CD8-positive, alpha-beta memory T cell (primary cell): Measurements from ENCODE around the gene RERE. TPM values are rescaled to one million over a fixed set of nuclear protein-coding genes. Genes with fewer than 3 reads are reported as not detected.

ENCODE experiments used
- CTCF ChIA-PET: fragments of 350-600 bp; sonication (Branson Sonifier 250); formaldehyde crosslinking; loops from one replicate; lab custom pipeline; 2021; ENCODE audit warnings: antibody characterized with exemption; lab: Charles Lee
- POLR2A ChIA-PET: fragments of 350-600 bp; sonication (Branson Sonifier 250); formaldehyde crosslinking; loops from one replicate; lab custom pipeline; 2021; ENCODE audit warnings: antibody characterized with exemption; lab: Charles Lee
- DNase-seq, 5 donors: peaks; one replicate each; pipeline versions ENCODE4 v3.0.0 to v3.0.0-alpha.2; 2020 to 2022; ENCODE audit warnings: mixed read lengths in 1 of 5
- H3K27ac ChIP-seq: one replicate; pipeline ENCODE4 v1.7.0; 2013; ENCODE audit warnings: low read depth, mild to moderate bottlenecking, low read length, moderate library complexity
- H3K27me3 ChIP-seq: 2 replicates; pipeline ENCODE4 v1.7.0; 2013; ENCODE audit warnings: low read length, mild to moderate bottlenecking; ENCODE audit not compliant: insufficient read depth, poor library complexity, severe bottlenecking
- H3K36me3 ChIP-seq: 2 replicates; pipeline ENCODE4 v1.7.0; 2013; ENCODE audit warnings: mild to moderate bottlenecking, low read length, moderate library complexity; ENCODE audit not compliant: insufficient read depth
- H3K4me1 ChIP-seq: 2 replicates; pipeline ENCODE4 v1.7.0; 2013; ENCODE audit warnings: mild to moderate bottlenecking, low read length, moderate library complexity; ENCODE audit not compliant: insufficient read depth
- H3K4me3 ChIP-seq: 2 replicates; pipeline ENCODE4 v1.7.0; 2013; ENCODE audit warnings: mild to moderate bottlenecking, low read length
- H3K9me3 ChIP-seq: 2 replicates; pipeline ENCODE4 v1.7.0; 2013; ENCODE audit warnings: mild to moderate bottlenecking, low read length
- H3K27ac Mint-ChIP-seq, 8 donors: one replicate each; pipeline ENCODE4 v1.8.0; 2020 to 2021; ENCODE audit warnings: mixed read lengths in 8 of 8, mild to moderate bottlenecking in 6 of 8, inconsistent platforms in 3 of 8, moderate library complexity in 3 of 8
- H3K27me3 Mint-ChIP-seq, 2 donors: one replicate each; pipeline ENCODE4 v1.8.0; 2020 to 2021; ENCODE audit warnings: mixed read lengths in 2 of 2, mild to moderate bottlenecking in 1 of 2, moderate library complexity in 1 of 2
- H3K36me3 Mint-ChIP-seq, 3 donors: one replicate each; pipeline ENCODE4 v1.8.0; 2020 to 2021; ENCODE audit warnings: mixed read lengths in 3 of 3, inconsistent platforms in 1 of 3, mild to moderate bottlenecking in 1 of 3
- H3K4me1 Mint-ChIP-seq, 3 donors: one replicate each; pipeline ENCODE4 v1.8.0; 2020 to 2021; ENCODE audit warnings: mixed read lengths in 3 of 3, inconsistent platforms in 1 of 3, mild to moderate bottlenecking in 1 of 3
- H3K4me3 Mint-ChIP-seq, 7 donors: one replicate each; pipeline ENCODE4 v1.8.0; 2020 to 2021; ENCODE audit warnings: mixed read lengths in 7 of 7, mild to moderate bottlenecking in 6 of 7, moderate library complexity in 4 of 7, inconsistent platforms in 2 of 7
- H3K9me3 Mint-ChIP-seq, 5 donors: one replicate each; pipeline ENCODE4 v1.8.0; 2020 to 2022; ENCODE audit warnings: mixed read lengths in 5 of 5, mild to moderate bottlenecking in 3 of 5, moderate library complexity in 2 of 5, inconsistent platforms in 1 of 5
- polyA plus RNA-seq: library from polyadenylated mRNA; unstranded; fragments of 300-500 nt; fragmentation: Illumina TruSeq; gene quantifications from one replicate; pipeline ENCODE4 v1.2.3, GENCODE V29; 2021
- total RNA-seq, 2 experiments: library from RNA; stranded (reverse); gene quantifications; one replicate each; pipeline ENCODE4 v1.2.3, GENCODE V29; 2021

The RERE gene
- total and polyA plus RNA-seq, 3 experiments from 2014 or later: 10.9 to 39.2 (median 37.9) TPM

DNA sequence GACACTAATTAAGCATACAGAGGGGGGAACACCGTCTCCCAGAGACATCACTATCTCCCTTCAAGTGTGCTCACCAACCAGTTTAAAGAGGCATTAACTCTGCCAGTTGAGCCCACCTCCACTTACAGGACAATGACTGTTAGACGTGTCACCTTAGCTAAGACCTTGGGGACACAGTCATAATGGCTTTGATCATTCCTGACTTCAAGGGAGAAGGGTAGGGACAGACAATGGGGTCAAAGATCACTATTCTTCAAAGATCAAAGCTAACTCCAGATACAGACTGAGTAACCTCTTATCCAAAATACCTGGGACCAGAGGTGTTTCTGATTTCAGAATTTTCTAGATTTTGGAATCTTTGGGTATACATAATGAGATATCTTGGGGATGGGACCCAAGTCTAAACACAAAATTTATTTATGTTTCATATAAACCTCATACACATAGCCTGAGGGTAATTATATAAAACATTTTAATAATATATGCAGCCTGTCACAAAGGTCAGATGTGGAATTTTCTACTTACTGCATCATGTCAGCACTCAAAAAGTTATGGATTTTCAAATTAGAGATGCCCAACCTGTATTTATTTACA, 253.4 kb downstream of the RERE start:
- Mint-ChIP-seq H3K4me3 (no peak overlapping the region), H3K27ac (peak overlapping the region in 1 of 8 donors; percentile 0), H3K36me3 (no peaks in the 10 kb centered on the region), H3K4me1 (peaks cover 2 to 6% (median 4%) of the 10 kb centered on the region in 3 donors), H3K27me3 (no peaks in the 10 kb centered on the region), H3K9me3 (no peaks in the 10 kb centered on the region)
- ChIA-PET POLR2A (no interaction called here), CTCF (interaction anchor here (3.6 to 6.7 kb wide), 2 partner anchors 164 to 285 kb away, joined by 68 read pairs; no protein-coding TSS in a partner anchor)
- no peak overlapping the region for H3K4me3 ChIP-seq
- no peak for DNase-seq
- H3K27ac ChIP-seq: no peak overlapping the region
- H3K36me3 ChIP-seq: no peaks in the 10 kb centered on the region
- H3K27me3 ChIP-seq: no peaks in the 10 kb centered on the region
- no peaks in the 10 kb centered on the region for H3K4me1 ChIP-seq
- no peaks in the 10 kb centered on the region for H3K9me3 ChIP-seq

DNA sequence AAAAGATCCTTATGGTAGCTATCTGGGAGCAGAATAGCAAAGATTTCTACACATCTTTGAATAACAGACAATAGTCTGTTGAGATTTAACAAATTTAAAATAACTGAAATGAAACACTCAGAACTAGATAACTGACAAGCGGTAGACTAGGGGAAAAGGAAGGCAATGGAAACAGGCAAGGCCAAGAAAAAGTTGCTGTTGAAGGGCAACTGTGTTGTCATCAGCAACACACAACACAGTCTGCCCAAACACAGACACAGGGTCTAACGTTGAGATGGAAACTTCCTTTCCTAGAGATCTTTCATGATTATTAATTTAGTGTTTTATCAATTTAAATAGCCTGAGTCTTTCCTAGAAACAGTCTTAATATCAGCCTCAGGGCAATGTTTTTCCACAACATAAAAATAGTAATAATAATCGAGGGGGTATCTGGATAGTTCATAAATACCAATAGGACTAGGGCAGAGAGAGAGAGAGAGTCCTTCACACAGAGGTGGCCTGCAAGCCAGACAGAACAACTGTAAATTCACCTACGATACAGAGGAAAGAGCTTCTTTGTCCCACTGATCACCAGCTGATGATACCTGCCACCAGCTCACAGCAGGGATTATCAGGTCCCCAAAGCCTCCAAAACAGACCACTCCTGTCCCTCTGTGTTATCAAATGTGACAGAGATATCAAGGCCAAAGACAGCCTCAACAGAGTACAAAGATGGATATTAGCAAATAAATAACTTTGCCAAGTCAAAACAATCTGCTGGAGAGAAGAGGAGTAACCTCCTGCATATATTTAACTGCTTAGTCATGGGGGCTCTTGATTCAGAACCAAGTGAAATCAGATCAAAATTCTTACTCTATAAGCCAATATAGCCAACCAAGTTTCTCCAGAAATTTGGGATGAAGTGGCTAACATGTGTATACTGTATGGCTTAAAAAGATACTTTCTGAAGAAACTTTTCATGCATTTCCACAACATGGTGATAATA, 254.3 kb downstream of the RERE start:
- no peaks in the 10 kb centered on the region for H3K27me3 ChIP-seq
- Mint-ChIP-seq H3K9me3 (no peaks in the 10 kb centered on the region), H3K27ac (peak overlapping the region in 4 of 8 donors; percentile 12 to 33 (median 28)), H3K4me3 (no peak overlapping the region), H3K4me1 (peaks cover 2 to 6% (median 4%) of the 10 kb centered on the region in 3 donors), H3K27me3 (no peaks in the 10 kb centered on the region), H3K36me3 (no peaks in the 10 kb centered on the region)
- H3K36me3 ChIP-seq: no peaks in the 10 kb centered on the region
- CTCF ChIA-PET: interaction anchor here (0.8 to 6.7 kb wide), 8 partner anchors 11 to 290 kb away, joined by 3 to 68 read pairs (median 4); no protein-coding TSS in a partner anchor
- no peaks in the 10 kb centered on the region for H3K9me3 ChIP-seq
- DNase-seq: no peak
- POLR2A ChIA-PET: no interaction called here
- H3K4me3 ChIP-seq: no peak overlapping the region
- H3K27ac ChIP-seq: no peak overlapping the region
- no peaks in the 10 kb centered on the region for H3K4me1 ChIP-seq

DNA sequence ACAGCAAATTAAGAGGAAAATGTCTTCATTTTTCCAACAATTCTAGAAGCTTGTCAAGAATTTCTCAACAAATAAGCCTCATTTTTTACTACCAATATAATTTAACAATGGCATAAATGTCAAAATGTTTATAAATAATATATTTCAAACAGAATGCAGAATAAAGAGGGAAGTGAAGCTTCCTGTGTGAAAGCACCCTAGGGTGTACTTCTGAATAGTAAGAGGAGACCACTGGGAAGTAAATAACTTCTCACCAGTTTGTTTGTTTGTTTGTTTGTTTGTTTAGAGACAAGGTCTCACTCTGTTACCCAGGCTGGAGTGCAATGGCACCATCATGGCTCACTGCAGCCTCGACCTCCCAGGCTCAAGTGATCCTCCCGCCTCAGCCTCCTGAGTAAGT, 255.2 kb downstream of the RERE start:
- H3K36me3 Mint-ChIP-seq: peaks cover 0 to under 1% (median 0%) of the 10 kb centered on the region in 3 donors
- H3K9me3 ChIP-seq: no peaks in the 10 kb centered on the region
- H3K27me3 ChIP-seq: no peaks in the 10 kb centered on the region
- ChIA-PET POLR2A (no interaction called here), CTCF (interaction anchor here (0.7 to 6.7 kb wide), 16 partner anchors 10 to 287 kb away, joined by 3 to 68 read pairs (median 4); no protein-coding TSS in a partner anchor)
- H3K36me3 ChIP-seq: no peaks in the 10 kb centered on the region
- no peaks in the 10 kb centered on the region for H3K4me1 ChIP-seq
- no peaks in the 10 kb centered on the region for H3K9me3 Mint-ChIP-seq
- H3K4me3 Mint-ChIP-seq: no peak overlapping the region
- peak overlapping the region in 1 of 8 donors; percentile 6 for H3K27ac Mint-ChIP-seq
- peaks cover 2 to 6% (median 4%) of the 10 kb centered on the region in 3 donors for H3K4me1 Mint-ChIP-seq
- DNase-seq: no peak
- no peak overlapping the region for H3K27ac ChIP-seq
- no peak overlapping the region for H3K4me3 ChIP-seq
- H3K27me3 Mint-ChIP-seq: no peaks in the 10 kb centered on the region

- POLR2A ChIA-PET: no interaction called here
- H3K4me3 Mint-ChIP-seq: no peak overlapping the region
- no peaks in the 10 kb centered on the region for H3K27me3 Mint-ChIP-seq
Measured at GRCh38 chr1:8560611-8561544, 256.6 kb downstream of the RERE start.

GRCh38 chr1:8560035-8560434, 257.4 kb downstream of the RERE start:
- Histone ChIP-seq H3K9me3 (no peaks in the 10 kb centered on the region), H3K27me3 (no peaks in the 10 kb centered on the region), H3K4me3 (no peak overlapping the region), H3K27ac (no peak overlapping the region), H3K36me3 (no peaks in the 10 kb centered on the region), H3K4me1 (no peaks in the 10 kb centered on the region)
- H3K36me3 Mint-ChIP-seq: peaks cover 0 to 10% (median 8%) of the 10 kb centered on the region in 3 donors
- no peaks in the 10 kb centered on the region for H3K9me3 Mint-ChIP-seq
- no peak overlapping the region for H3K4me3 Mint-ChIP-seq
- H3K4me1 Mint-ChIP-seq: peaks cover 2 to 7% (median 6%) of the 10 kb centered on the region in 3 donors
- DNase-seq: no peak
- H3K27me3 Mint-ChIP-seq: no peaks in the 10 kb centered on the region
- ChIA-PET POLR2A (no interaction called here), CTCF (interaction anchor here (1.4 to 6.7 kb wide), 8 partner anchors 10 to 302 kb away, joined by 4 to 68 read pairs (median 7); no protein-coding TSS in a partner anchor)
- H3K27ac Mint-ChIP-seq: no peak overlapping the region

More at GRCh38 chr1:8560611-8561544, 256.6 kb downstream of the RERE start:
- CTCF ChIA-PET: interaction anchor here (0.9 to 6.7 kb wide), 19 partner anchors 8 to 301 kb away, joined by 3 to 68 read pairs (median 5); no protein-coding TSS in a partner anchor
- Histone ChIP-seq H3K36me3 (no peaks in the 10 kb centered on the region), H3K4me3 (no peak overlapping the region), H3K27me3 (no peaks in the 10 kb centered on the region), H3K27ac (no peak overlapping the region), H3K9me3 (no peaks in the 10 kb centered on the region), H3K4me1 (no peaks in the 10 kb centered on the region)
- no peaks in the 10 kb centered on the region for H3K9me3 Mint-ChIP-seq
- peak in 4 of 5 donors; percentile 13 to 53 (median 38) for DNase-seq
- H3K27ac Mint-ChIP-seq: no peak overlapping the region
- peaks cover 2 to 6% (median 4%) of the 10 kb centered on the region in 3 donors for H3K4me1 Mint-ChIP-seq
- H3K36me3 Mint-ChIP-seq: peaks cover 0 to 4% (median 3%) of the 10 kb centered on the region in 3 donors

- no peaks in the 10 kb centered on the region for H3K27me3 ChIP-seq
- Mint-ChIP-seq H3K4me1 (peaks cover 8 to 16% (median 9%) of the 10 kb centered on the region in 3 donors), H3K27me3 (no peaks in the 10 kb centered on the region), H3K4me3 (no peak overlapping the region), H3K9me3 (no peaks in the 10 kb centered on the region), H3K27ac (no peak overlapping the region), H3K36me3 (peaks cover 0 to 17% (median 8%) of the 10 kb centered on the region in 3 donors)
- CTCF ChIA-PET: interaction anchor here (1.3 to 4.3 kb wide), 2 partner anchors 171 to 294 kb away, joined by 4 to 18 read pairs; no protein-coding TSS in a partner anchor
- H3K4me3 ChIP-seq: no peak overlapping the region
- POLR2A ChIA-PET: no interaction called here
- H3K36me3 ChIP-seq: no peaks in the 10 kb centered on the region
- no peak overlapping the region for H3K27ac ChIP-seq
- peaks cover 4% of the 10 kb centered on the region for H3K4me1 ChIP-seq
- H3K9me3 ChIP-seq: no peaks in the 10 kb centered on the region
- no peak for DNase-seq
Measured at GRCh38 chr1:8555582-8555981, 261.9 kb downstream of the RERE start.

- no peak overlapping the region for H3K27ac ChIP-seq
- peaks cover 4% of the 10 kb centered on the region for H3K4me1 ChIP-seq
- no peak overlapping the region for H3K4me3 ChIP-seq
- no peaks in the 10 kb centered on the region for H3K36me3 ChIP-seq
- Mint-ChIP-seq H3K27me3 (no peaks in the 10 kb centered on the region), H3K27ac (no peak overlapping the region), H3K4me3 (no peak overlapping the region), H3K9me3 (no peaks in the 10 kb centered on the region), H3K36me3 (peaks cover 0 to 17% (median 10%) of the 10 kb centered on the region in 3 donors), H3K4me1 (peaks cover 8 to 16% (median 9%) of the 10 kb centered on the region in 3 donors)
- POLR2A ChIA-PET: no interaction called here
- DNase-seq: no peak
- CTCF ChIA-PET: interaction anchor here (1.2 to 4.3 kb wide), 3 partner anchors 117 to 294 kb away, joined by 3 to 18 read pairs (median 4); no protein-coding TSS in a partner anchor
- no peaks in the 10 kb centered on the region for H3K9me3 ChIP-seq
- H3K27me3 ChIP-seq: no peaks in the 10 kb centered on the region
Measured at GRCh38 chr1:8554956-8555534, 262.4 kb downstream of the RERE start.
